ENCODE measurements around the gene CACNA1G. TPM values are rescaled to one million over a fixed set of nuclear protein-coding genes. Genes with fewer than 3 reads are reported as not detected.

Gene CACNA1G
- total and polyA plus RNA-seq, 9 of the 15 experiments (the other 6 are each of a cell fraction or from before 2014, with no cell fraction given): 0.01 TPM; not detected in 8

DNA sequence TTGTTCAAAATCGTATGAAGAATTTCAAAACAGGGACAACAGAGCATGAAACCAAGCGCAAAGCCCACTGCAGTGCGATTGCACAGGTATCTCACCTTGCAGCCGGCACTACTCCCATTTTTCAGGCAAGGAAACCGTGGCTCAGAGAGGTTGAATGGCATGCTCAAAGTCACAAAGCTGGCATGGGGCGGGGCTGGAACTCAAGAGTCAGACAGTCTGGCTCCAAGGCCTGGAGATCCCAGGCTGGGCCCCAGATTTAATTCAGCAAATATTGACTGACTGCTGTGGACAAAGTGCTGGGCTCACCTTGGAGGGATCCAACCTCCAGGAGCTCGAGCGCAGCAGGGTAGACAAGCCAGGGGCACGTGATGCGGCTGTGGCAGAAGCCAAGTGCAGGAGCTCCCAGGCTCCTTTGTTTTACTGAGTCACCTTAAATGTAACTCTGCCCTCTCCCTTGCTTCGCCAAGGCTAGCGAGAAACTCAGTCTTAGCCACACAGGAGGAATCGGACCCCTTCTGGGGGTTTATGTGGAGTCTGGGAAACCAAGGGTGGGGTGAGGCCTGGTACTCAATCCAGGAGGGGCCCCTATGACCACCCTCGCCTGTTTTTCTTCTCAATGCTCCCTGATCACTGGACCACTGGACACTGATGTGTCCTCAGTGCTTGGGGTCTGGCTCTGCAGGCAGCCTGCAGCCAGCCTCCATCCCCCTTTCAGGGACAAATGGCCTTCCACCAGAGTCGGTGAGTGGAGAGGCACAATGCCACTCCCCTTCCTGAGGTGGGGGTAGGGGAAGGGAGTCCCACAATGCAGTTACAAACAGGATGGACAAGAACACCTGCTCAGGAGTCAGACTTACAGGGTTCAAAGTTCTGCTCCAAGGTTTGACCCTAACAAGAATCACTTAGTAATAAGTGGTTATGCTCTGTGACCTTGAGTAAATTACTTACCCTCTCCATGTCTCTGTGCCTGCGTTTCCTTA is 17.4 kb upstream of the CACNA1G start (continued):
- no peak for TF ChIP-seq AFF1 (IDR thresholded peaks at IDR 0.05; ENCODE audit: low read depth in 1 of 2, partially characterized antibody in 2 of 2)
- TF ChIP-seq NRF1 (conservative IDR thresholded peaks at IDR 0.05 in 1 of 2, IDR thresholded peaks at IDR 0.05 in 1 of 2): no peak
- no peak for TF ChIP-seq CREB1 (IDR thresholded peaks at IDR 0.05)
- TF ChIP-seq CREB1 (CRISPR knock-in tag; IDR thresholded peaks at IDR 0.05): no peak
- no peak for TF ChIP-seq SUPT5H (IDR thresholded peaks at IDR 0.05)
- no peak for TF ChIP-seq FOXM1 (IDR thresholded peaks at IDR 0.05; ENCODE audit: low read depth)
- no peak for TF ChIP-seq FOXM1 (CRISPR knock-in tag; IDR thresholded peaks at IDR 0.05; ENCODE audit: low read depth)
- TF ChIP-seq, protein P1, sequence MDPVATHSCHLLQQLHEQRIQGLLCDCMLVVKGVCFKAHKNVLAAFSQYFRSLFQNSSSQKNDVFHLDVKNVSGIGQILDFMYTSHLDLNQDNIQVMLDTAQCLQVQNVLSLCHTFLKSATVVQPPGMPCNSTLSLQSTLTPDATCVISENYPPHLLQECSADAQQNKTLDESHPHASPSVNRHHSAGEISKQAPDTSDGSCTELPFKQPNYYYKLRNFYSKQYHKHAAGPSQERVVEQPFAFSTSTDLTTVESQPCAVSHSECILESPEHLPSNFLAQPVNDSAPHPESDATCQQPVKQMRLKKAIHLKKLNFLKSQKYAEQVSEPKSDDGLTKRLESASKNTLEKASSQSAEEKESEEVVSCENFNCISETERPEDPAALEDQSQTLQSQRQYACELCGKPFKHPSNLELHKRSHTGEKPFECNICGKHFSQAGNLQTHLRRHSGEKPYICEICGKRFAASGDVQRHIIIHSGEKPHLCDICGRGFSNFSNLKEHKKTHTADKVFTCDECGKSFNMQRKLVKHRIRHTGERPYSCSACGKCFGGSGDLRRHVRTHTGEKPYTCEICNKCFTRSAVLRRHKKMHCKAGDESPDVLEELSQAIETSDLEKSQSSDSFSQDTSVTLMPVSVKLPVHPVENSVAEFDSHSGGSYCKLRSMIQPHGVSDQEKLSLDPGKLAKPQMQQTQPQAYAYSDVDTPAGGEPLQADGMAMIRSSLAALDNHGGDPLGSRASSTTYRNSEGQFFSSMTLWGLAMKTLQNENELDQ (CRISPR knock-in tag; IDR thresholded peaks at IDR 0.05; ENCODE audit: borderline replicate concordance): no peak
